ENCODE results near the gene HMCN2. TPM values are rescaled to one million over a fixed set of nuclear protein-coding genes. Genes with fewer than 3 reads are reported as not detected.

HMCN2 gene
- total RNA-seq, 1 donor from 2014 or later: not detected

DNA sequence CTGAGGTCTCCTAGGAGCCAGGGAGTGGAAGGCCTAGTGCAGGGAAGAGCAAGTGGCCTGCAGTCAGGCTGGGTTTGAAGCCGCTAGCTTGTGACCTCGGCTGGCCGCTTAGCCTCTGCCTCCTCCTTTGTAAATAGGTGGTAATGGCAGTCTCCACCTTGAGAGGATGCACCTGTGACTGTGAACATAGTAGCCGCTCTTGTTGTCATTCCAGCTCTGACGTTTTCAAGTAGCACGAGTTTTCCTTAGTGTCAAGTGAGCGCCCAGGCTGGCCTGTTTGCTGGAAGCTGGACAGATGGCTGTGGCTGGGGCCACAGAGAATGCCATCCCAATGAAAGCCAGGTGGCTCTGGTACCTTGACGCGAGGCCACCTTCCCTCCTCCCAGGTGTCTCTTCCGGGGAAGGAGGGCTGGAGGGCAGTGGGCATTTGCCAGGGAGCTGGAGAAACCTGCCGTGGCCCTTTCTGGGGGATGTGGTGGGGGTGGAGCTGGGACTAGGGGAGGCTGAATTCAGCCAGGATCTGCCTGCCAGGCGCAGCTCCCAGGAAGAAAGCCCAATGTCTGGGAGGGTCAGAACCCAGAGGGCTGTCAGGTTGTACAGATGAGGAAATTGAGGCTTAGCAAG lies 181.7 kb downstream of the HMCN2 start:
- intact Hi-C loops (cut with micrococcal nuclease): no loop called here
- Mint-ChIP-seq H3K9me3 (no peaks in the 10 kb centered on the region), H3K27ac (no peak overlapping the region), H3K4me1 (no peaks in the 10 kb centered on the region), H3K36me3 (ENCODE audit: low read depth) (no peaks in the 10 kb centered on the region), H3K27me3 (peaks cover 30% of the 10 kb centered on the region), H3K4me3 (no peak overlapping the region)
- DNase-seq (no peak), ATAC-seq (ENCODE audit: low read depth) (no peak)
- CTCF ChIA-PET: no interaction called here
- POLR2A ChIA-PET: no interaction called here
- TF ChIP-seq, protein P1, sequence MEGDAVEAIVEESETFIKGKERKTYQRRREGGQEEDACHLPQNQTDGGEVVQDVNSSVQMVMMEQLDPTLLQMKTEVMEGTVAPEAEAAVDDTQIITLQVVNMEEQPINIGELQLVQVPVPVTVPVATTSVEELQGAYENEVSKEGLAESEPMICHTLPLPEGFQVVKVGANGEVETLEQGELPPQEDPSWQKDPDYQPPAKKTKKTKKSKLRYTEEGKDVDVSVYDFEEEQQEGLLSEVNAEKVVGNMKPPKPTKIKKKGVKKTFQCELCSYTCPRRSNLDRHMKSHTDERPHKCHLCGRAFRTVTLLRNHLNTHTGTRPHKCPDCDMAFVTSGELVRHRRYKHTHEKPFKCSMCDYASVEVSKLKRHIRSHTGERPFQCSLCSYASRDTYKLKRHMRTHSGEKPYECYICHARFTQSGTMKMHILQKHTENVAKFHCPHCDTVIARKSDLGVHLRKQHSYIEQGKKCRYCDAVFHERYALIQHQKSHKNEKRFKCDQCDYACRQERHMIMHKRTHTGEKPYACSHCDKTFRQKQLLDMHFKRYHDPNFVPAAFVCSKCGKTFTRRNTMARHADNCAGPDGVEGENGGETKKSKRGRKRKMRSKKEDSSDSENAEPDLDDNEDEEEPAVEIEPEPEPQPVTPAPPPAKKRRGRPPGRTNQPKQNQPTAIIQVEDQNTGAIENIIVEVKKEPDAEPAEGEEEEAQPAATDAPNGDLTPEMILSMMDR (IDR thresholded peaks at IDR 0.05): no peak

DNA sequence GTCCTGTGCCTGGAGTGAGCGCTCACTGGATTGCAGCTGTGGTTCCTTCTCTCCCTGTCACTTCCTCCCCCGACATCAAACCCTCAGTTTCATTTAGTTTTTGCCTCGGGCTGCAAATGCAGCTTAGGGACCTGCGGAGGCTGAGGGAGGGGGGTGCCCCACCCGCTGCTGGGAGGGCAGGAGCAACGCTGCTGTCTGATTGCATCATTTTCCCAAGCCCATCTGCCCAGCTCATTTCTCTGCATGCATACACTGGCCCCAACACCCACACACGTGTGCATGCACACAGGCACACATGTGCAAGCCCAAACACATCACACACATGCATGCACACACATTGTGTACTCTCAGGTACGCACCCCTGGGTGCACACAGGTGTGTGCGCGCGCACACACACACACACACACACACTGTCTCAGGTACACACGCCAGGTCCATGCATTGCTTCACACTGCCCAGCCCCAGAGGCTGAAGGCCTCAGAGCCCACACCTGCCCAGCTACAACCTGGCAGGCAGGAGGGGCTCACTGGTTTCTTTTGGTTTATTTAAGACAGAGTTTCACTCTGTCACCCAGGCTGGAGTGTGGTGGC lies 182.6 kb downstream of the HMCN2 start:
- intact Hi-C loops (cut with micrococcal nuclease): no loop called here

DNA sequence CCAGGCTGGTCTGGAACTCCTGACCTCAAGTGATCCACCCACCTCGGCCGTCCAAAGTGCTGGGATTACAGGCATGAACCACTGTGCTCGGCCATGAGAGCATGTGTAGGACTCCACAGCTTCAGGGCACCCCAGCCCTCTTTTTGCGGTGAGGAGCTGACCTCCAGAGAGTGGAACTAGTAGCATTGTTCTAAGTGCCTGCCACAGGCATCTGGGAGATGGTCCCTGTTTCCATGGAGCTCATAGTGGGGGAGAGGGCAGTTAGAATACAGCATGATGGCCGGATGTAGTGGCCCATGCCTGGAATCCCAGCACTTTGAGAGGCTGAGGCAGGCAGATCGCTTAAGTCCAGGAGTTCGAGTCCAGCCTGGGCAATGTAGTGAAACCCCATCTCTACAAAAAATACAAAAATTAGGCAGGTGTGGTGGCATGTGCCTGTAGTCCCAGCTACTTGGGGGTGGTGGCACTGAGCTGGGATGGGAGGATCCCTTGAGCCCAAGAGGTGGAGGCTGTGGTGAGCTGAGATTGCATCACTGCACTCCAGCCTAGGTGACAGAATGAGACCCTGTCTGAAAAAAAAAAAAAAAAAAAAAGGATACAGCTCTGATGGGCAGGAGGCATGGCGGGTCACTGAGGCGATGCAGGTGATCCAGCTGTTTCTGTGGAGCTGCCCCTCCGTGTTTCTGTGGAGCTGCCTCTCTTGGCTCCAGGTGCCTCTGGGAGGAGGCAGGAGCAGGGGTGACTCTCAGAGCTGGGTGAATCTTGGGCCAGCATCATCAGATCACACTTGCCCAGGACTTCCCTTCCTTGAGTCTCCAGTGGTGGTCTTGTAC lies 183.4 kb downstream of the HMCN2 start:
- ChIA-PET POLR2A (no interaction called here), CTCF (no interaction called here)
- H3K27ac Mint-ChIP-seq: no peak overlapping the region
- TF ChIP-seq, protein P1 (IDR thresholded peaks at IDR 0.05): no peak
- no peaks in the 10 kb centered on the region for H3K9me3 Mint-ChIP-seq
- H3K4me3 Mint-ChIP-seq: no peak overlapping the region
- intact Hi-C loops (cut with micrococcal nuclease): no loop called here
- DNase-seq (no peak), ATAC-seq (ENCODE audit: low read depth) (no peak)
- H3K27me3 Mint-ChIP-seq: peaks cover 30% of the 10 kb centered on the region
- no peaks in the 10 kb centered on the region for H3K4me1 Mint-ChIP-seq
- H3K36me3 Mint-ChIP-seq (ENCODE audit: low read depth): no peaks in the 10 kb centered on the region

More for the DNA sequence above, 182.6 kb downstream of the HMCN2 start:
- TF ChIP-seq, protein P1 (IDR thresholded peaks at IDR 0.05): no peak
- CTCF ChIA-PET: no interaction called here
- peaks cover 34% of the 10 kb centered on the region for H3K27me3 Mint-ChIP-seq
- no peak overlapping the region for H3K27ac Mint-ChIP-seq
- no peaks in the 10 kb centered on the region for H3K4me1 Mint-ChIP-seq
- POLR2A ChIA-PET: no interaction called here
- H3K9me3 Mint-ChIP-seq: no peaks in the 10 kb centered on the region
- ATAC-seq (ENCODE audit: low read depth): no peak
- H3K4me3 Mint-ChIP-seq: no peak overlapping the region
- H3K36me3 Mint-ChIP-seq (ENCODE audit: low read depth): no peaks in the 10 kb centered on the region
- no peak for DNase-seq

DNA sequence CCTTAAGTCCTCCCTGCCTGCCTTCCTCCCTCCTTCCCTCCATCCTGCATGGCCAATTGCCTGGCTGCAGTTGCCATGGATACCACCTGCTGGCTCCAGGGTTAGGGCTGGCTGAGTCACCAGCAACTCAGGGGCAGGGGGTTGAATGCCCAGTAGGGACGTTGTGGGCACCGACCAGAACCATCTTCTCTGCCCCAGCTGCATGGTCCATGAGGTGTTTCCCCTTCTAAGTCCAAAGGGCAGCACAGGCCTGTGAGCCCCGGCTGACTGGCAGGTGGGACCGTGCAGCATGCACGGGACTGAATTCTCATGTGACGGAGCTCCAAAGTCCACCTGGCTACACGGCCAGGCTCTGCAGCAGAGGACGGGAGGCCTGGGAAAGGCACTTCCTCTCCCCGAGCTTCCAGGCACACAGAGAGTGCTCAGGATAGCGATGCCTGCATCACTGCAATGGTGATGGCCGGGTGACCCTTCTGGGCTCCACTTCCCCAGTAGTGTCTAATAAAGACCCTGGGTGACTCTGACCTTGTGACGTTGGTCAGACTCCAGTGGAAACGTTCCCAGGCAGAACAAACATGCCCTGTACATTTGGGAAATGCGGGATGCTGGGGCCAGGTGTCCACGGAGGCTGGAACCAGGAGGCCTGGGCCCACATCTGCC lies 184.9 kb downstream of the HMCN2 start:
- no peak for DNase-seq
- Mint-ChIP-seq H3K4me3 (no peak overlapping the region), H3K27me3 (peaks cover 30% of the 10 kb centered on the region), H3K4me1 (no peaks in the 10 kb centered on the region), H3K36me3 (ENCODE audit: low read depth) (no peaks in the 10 kb centered on the region), H3K27ac (no peak overlapping the region), H3K9me3 (no peaks in the 10 kb centered on the region)
- TF ChIP-seq, protein P1 (IDR thresholded peaks at IDR 0.05): no peak
- CTCF ChIA-PET: no interaction called here
- POLR2A ChIA-PET: no interaction called here
- no peak for ATAC-seq (ENCODE audit: low read depth)
- intact Hi-C loops (cut with micrococcal nuclease): no loop called here

DNA sequence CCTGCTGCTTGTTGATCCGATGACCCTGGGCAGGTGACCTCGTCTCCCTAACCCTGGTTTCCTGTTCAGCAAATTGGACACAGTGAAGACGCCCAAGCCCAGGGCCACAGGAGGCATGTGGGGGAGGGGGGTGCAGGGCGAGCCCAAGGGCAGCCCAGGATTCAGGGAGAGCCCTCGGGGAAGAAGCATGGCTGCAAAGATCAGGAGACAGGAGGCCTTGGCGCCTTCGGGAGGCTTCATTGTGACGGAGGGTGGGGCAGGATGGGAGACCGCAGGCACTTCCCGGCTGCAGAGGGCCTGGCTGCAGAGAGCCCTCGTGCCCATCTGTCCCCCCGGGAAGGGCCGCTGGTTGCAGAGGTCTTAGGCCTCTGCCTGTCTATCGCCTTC lies 185.4 kb downstream of the HMCN2 start:
- no peak for DNase-seq
- no peaks in the 10 kb centered on the region for H3K4me1 Mint-ChIP-seq
- CTCF ChIA-PET: no interaction called here
- intact Hi-C loops (cut with micrococcal nuclease): no loop called here
- no peaks in the 10 kb centered on the region for H3K36me3 Mint-ChIP-seq (ENCODE audit: low read depth)
- no peak overlapping the region for H3K27ac Mint-ChIP-seq
- peaks cover 25% of the 10 kb centered on the region for H3K27me3 Mint-ChIP-seq
- no peak overlapping the region for H3K4me3 Mint-ChIP-seq
- ATAC-seq (ENCODE audit: low read depth): no peak
- TF ChIP-seq, protein P1 (IDR thresholded peaks at IDR 0.05): no peak
- POLR2A ChIA-PET: no interaction called here
- no peaks in the 10 kb centered on the region for H3K9me3 Mint-ChIP-seq

Data from activated B cell treated with CpG ODN at 0.5 μM for 24 hours (primary cell).